Esophagus squamous epithelium (tissue), 5 donors: ENCODE measurements around the gene MRAS. TPM values are rescaled to one million over a fixed set of nuclear protein-coding genes. Genes with fewer than 3 reads are reported as not detected.

Source experiments
- DNase-seq: peaks from one replicate; lab custom pipeline; 2025; lab: John Stamatoyannopoulos, UW
- H3K27ac ChIP-seq, 4 donors: fragments of 200-600 bp; sonication (generic); one replicate each; pipeline ENCODE4 v1.5.1; 2016 to 2019; ENCODE audit warnings: mild to moderate bottlenecking in 1 of 4
- H3K27me3 ChIP-seq, 4 donors: fragments of 200-600 bp; sonication (generic); 1 replicate in 3 of 4; 2 replicates in 1 of 4; pipeline versions ENCODE4 v1.5.1 to v1.6.0; 2017 to 2021; ENCODE audit warnings: antibody characterized with exemption in 1 of 4
- H3K36me3 ChIP-seq, 3 donors: fragments of 200-600 bp; sonication (generic); one replicate each; pipeline ENCODE4 v1.5.1; 2016 to 2019
- H3K4me1 ChIP-seq, 3 donors: fragments of 200-600 bp; sonication (generic); one replicate each; pipeline ENCODE4 v1.5.1; 2017 to 2019
- H3K4me3 ChIP-seq, 4 donors: fragments of 200-600 bp; sonication (generic); 1 replicate in 3 of 4; 2 replicates in 1 of 4; pipeline ENCODE4 v1.5.1; 2016 to 2019; ENCODE audit warnings: mild to moderate bottlenecking in 2 of 4, moderate library complexity in 1 of 4
- H3K9me3 ChIP-seq, 3 donors: fragments of 200-600 bp; sonication (generic); one replicate each; pipeline ENCODE4 v1.5.1; 2016 to 2019
- POLR2A ChIP-seq, 4 donors: fragments of 450-650 bp; IDR thresholded peaks; one replicate each; pipeline ENCODE4 v1.6.1; 2017; ENCODE audit warnings: antibody characterized with exemption in 4 of 4, mild to moderate bottlenecking in 4 of 4, moderate library complexity in 3 of 4
- WGBS, 2 donors: methylation state at CpG; one replicate each; pipeline ENCODE4 v1.1.5; 2018; 5-methylcytosine and 5-hydroxymethylcytosine counted together
- intact Hi-C: fragments of 100-400 bp; cut with DNase I; formaldehyde crosslinking; loops from one replicate; pipeline ENCODE4 v1.15.0; 2022
- total RNA-seq, 4 donors: library from RNA; depleted of rRNA; stranded (reverse); fragments of >200 nt; gene quantifications; one replicate each; pipeline ENCODE4 v1.1.0, GENCODE V29; 2016
- TF ChIP-seq, protein P1 (sequence below), 6 experiments: fragments of 450-650 bp in 4 of 6; fragments of 200-600 bp in 2 of 6; sonication (generic) in 2 of 6; IDR thresholded peaks; one replicate each; pipeline ENCODE4 v1.5.1; 2016 to 2019; ENCODE audit warnings: antibody characterized with exemption in 6 of 6, mild to moderate bottlenecking in 4 of 6, moderate library complexity in 4 of 6
- donor health status: DM: yes; HTN: yes; CAD: no.

The MRAS gene
- total RNA-seq, 4 donors from 2014 or later, result 0.72 to 5.9 (median 2.4) TPM

- intact Hi-C loops, result no loop called here
- Histone ChIP-seq H3K36me3 (no peaks in the 10 kb centered on the region), H3K27me3 (no peaks in the 10 kb centered on the region), H3K9me3 (no peaks in the 10 kb centered on the region), H3K4me3 (no peak overlapping the region), H3K4me1 (peaks cover 0 to 19% (median 7%) of the 10 kb centered on the region in 3 donors), H3K27ac (peak overlapping the region in 1 of 4 donors; percentile 16)
- TF ChIP-seq POLR2A (IDR thresholded peaks at IDR 0.05), result no peak
- TF ChIP-seq, protein P1, sequence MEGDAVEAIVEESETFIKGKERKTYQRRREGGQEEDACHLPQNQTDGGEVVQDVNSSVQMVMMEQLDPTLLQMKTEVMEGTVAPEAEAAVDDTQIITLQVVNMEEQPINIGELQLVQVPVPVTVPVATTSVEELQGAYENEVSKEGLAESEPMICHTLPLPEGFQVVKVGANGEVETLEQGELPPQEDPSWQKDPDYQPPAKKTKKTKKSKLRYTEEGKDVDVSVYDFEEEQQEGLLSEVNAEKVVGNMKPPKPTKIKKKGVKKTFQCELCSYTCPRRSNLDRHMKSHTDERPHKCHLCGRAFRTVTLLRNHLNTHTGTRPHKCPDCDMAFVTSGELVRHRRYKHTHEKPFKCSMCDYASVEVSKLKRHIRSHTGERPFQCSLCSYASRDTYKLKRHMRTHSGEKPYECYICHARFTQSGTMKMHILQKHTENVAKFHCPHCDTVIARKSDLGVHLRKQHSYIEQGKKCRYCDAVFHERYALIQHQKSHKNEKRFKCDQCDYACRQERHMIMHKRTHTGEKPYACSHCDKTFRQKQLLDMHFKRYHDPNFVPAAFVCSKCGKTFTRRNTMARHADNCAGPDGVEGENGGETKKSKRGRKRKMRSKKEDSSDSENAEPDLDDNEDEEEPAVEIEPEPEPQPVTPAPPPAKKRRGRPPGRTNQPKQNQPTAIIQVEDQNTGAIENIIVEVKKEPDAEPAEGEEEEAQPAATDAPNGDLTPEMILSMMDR (IDR thresholded peaks at IDR 0.05), result no peak
- no peak for DNase-seq
- 24 to 40% methylated on average over 4 of the region's 5 CpGs for WGBS, 2 donors
These were observed 19.5 kb downstream of the MRAS start for GRCh38 chr3:138367911-138368310.

- 72 to 74% methylated on average over 6 to 7 of the region's 8 CpGs for WGBS, 2 donors
- intact Hi-C loops, result no loop called here
- H3K27ac ChIP-seq, result no peak overlapping the region
These were observed 20.9 kb downstream of the MRAS start for GRCh38 chr3:138369151-138369900.

GRCh38 chr3:138370321-138370720 is 21.9 kb downstream of the MRAS start:
- Histone ChIP-seq H3K4me3 (no peak overlapping the region), H3K36me3 (no peaks in the 10 kb centered on the region), H3K4me1 (peaks cover 0 to 19% (median 7%) of the 10 kb centered on the region in 3 donors), H3K27me3 (no peaks in the 10 kb centered on the region), H3K9me3 (no peaks in the 10 kb centered on the region), H3K27ac (no peak overlapping the region)
- no peak for DNase-seq
- TF ChIP-seq, protein P1 (IDR thresholded peaks at IDR 0.05), result no peak
- no peak for TF ChIP-seq POLR2A (IDR thresholded peaks at IDR 0.05)
- intact Hi-C loops, result no loop called here
- 74 to 84% methylated on average over 8 of the region's 8 CpGs for WGBS, 2 donors

More at GRCh38 chr3:138369151-138369900, 20.9 kb downstream of the MRAS start:
- DNase-seq, result no peak
- Histone ChIP-seq H3K9me3 (no peaks in the 10 kb centered on the region), H3K27me3 (no peaks in the 10 kb centered on the region), H3K36me3 (no peaks in the 10 kb centered on the region), H3K4me3 (no peak overlapping the region), H3K4me1 (peaks cover 0 to 19% (median 7%) of the 10 kb centered on the region in 3 donors)
- no peak for TF ChIP-seq POLR2A (IDR thresholded peaks at IDR 0.05)
- TF ChIP-seq, protein P1 (IDR thresholded peaks at IDR 0.05), result no peak

- Histone ChIP-seq H3K27me3 (no peaks in the 10 kb centered on the region), H3K27ac (no peak overlapping the region), H3K4me1 (peaks cover 0 to 16% (median 7%) of the 10 kb centered on the region in 3 donors), H3K36me3 (no peaks in the 10 kb centered on the region), H3K4me3 (no peak overlapping the region), H3K9me3 (no peaks in the 10 kb centered on the region)
- no peak for DNase-seq
- intact Hi-C loops, result no loop called here
- WGBS, 2 donors, result 66 to 75% methylated on average over 9 of the region's 9 CpGs
- TF ChIP-seq, protein P1 (IDR thresholded peaks at IDR 0.05), result no peak
- TF ChIP-seq POLR2A (IDR thresholded peaks at IDR 0.05), result no peak
These were observed 22.9 kb downstream of the MRAS start for GRCh38 chr3:138371070-138371965.
